T-cell (primary cell): ENCODE measurements around the gene CAPN1. TPM values are rescaled to one million over a fixed set of nuclear protein-coding genes. Genes with fewer than 3 reads are reported as not detected.

Experiments used
- ATAC-seq, 4 experiments: fragments of 200-7000 bp in 3 of 4; fragments of 150-1000 bp in 1 of 4; cut with Tn5 transposase; replicated peaks in 1 of 4; 1 replicate in 3 of 4; 2 replicates in 1 of 4; pipeline ENCODE4 v1.10.0; 2021; ENCODE audit warnings: moderate library complexity in 3 of 4, mild to moderate bottlenecking in 2 of 4, moderate number of reproducible peaks in 1 of 4
- CTCF ChIA-PET, 2 donors: fragments of 300-600 bp; sonication (Branson Sonifier 250); formaldehyde crosslinking; loops; one replicate each; lab custom pipeline; 2022; ENCODE audit warnings: antibody characterized with exemption in 2 of 2; lab: Charles Lee
- POLR2A ChIA-PET, 2 donors: fragments of 300-600 bp; sonication (Branson Sonifier 250); formaldehyde crosslinking; loops; one replicate each; lab custom pipeline; 2022; ENCODE audit warnings: antibody characterized with exemption in 2 of 2; lab: Charles Lee
- DNase-seq, 35 experiments: peaks; one replicate each; pipeline versions ENCODE4 v3.0.0 to v3.0.0-alpha.2; 2013 to 2023
- H3K27ac ChIP-seq: one replicate; pipeline ENCODE4 v1.5.1; 2013; ENCODE audit warnings: low read length
- H3K27me3 ChIP-seq, 2 experiments: replicated peaks in 1 of 2; 1 replicate in 1 of 2; 2 replicates in 1 of 2; pipeline versions ENCODE4 v1.6.1 to v1.7.0; 2013; ENCODE audit warnings: low read length in 1 of 2, mixed read lengths in 1 of 2; ENCODE audit not compliant: control insufficient read depth in 2 of 2, insufficient read depth in 2 of 2; ENCODE audit errors: extremely low read depth in 1 of 2
- H3K36me3 ChIP-seq, 2 donors: 1 replicate in 1 of 2; 2 replicates in 1 of 2; pipeline versions ENCODE4 v1.6.1 to v1.7.0; 2013; ENCODE audit warnings: low read length in 1 of 2; ENCODE audit not compliant: control insufficient read depth in 2 of 2, insufficient read depth in 1 of 2; ENCODE audit errors: extremely low read depth in 1 of 2
- H3K4me1 ChIP-seq, 2 experiments: 1 replicate in 1 of 2; 2 replicates in 1 of 2; pipeline versions ENCODE4 v1.6.1 to v1.7.0; 2013; ENCODE audit warnings: low read length in 2 of 2, mixed read lengths in 1 of 2; ENCODE audit not compliant: insufficient read depth in 2 of 2, control insufficient read depth in 1 of 2; ENCODE audit errors: extremely low read depth in 1 of 2
- H3K4me3 ChIP-seq, 2 donors: 1 replicate in 1 of 2; 2 replicates in 1 of 2; pipeline versions ENCODE4 v1.5.1 to v1.7.0; 2013; ENCODE audit warnings: mild to moderate bottlenecking in 2 of 2, low read length in 1 of 2, moderate library complexity in 1 of 2; ENCODE audit not compliant: control insufficient read depth in 1 of 2; ENCODE audit errors: extremely low read depth in 1 of 2
- H3K9me3 ChIP-seq: 2 replicates; pipeline ENCODE4 v1.7.0; 2013
- H3K27ac Mint-ChIP-seq, 2 donors: one replicate each; pipeline ENCODE4 v1.8.0; 2020 to 2021; ENCODE audit warnings: mild to moderate bottlenecking in 2 of 2, mixed read lengths in 2 of 2
- H3K27me3 Mint-ChIP-seq, 2 donors: one replicate each; pipeline ENCODE4 v1.8.0; 2021 to 2022; ENCODE audit warnings: mixed read lengths in 2 of 2
- H3K36me3 Mint-ChIP-seq: one replicate; pipeline ENCODE4 v1.8.0; 2021; ENCODE audit warnings: mixed read lengths
- H3K4me1 Mint-ChIP-seq, 3 donors: one replicate each; pipeline ENCODE4 v1.8.0; 2020 to 2022; ENCODE audit warnings: mixed read lengths in 3 of 3, mild to moderate bottlenecking in 1 of 3
- H3K4me3 Mint-ChIP-seq, 3 donors: one replicate each; pipeline ENCODE4 v1.8.0; 2020 to 2022; ENCODE audit warnings: mild to moderate bottlenecking in 3 of 3, mixed read lengths in 3 of 3, moderate library complexity in 3 of 3
- H3K9me3 Mint-ChIP-seq, 3 donors: one replicate each; pipeline ENCODE4 v1.8.0; 2020 to 2022; ENCODE audit warnings: mixed read lengths in 3 of 3
- WGBS: methylation state at CpG from one replicate; pipeline ENCODE4 v1.1.5; 2013; ENCODE audit warnings: missing lambda C conversion rate; ENCODE audit not compliant: insufficient coverage; 5-methylcytosine and 5-hydroxymethylcytosine counted together
- total RNA-seq, 35 experiments: library from RNA in 6 of 35; stranded (reverse) in 6 of 35; fragments of 120-200 nt in 1 of 35; gene quantifications; one replicate each; pipeline versions ENCODE4 v1.2.1 to v1.2.4 and lab custom pipeline; 2013 to 2026

The CAPN1 gene
- total RNA-seq, 5 donors from 2014 or later (not counting 1 experiment from before 2014, with no cell fraction given): 98.4 to 171 (median 143) TPM

DNA sequence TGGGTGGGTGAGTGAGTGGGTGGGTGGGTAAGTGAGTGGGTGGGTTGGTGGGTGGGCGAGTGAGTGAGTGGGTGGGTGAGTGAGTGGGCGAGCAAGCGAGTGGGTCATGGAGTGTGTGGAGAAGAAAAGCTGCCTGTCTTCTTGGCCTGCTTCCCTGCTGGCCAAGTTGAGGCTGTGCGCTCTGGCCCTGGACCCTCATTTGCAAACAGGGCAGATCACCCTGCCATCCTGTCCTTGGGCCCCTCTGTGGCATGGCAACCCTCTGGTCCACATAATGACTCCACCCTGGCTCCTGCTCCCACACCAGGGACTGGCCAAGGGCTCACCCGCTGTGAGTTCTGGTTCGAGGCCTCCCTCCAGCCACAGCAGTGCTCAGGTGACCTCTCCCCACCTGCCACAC, 35.1 kb downstream of the CAPN1 start:
- ChIA-PET CTCF (no interaction called here), POLR2A (no interaction called here)
- Mint-ChIP-seq H3K4me3 (no peak overlapping the region), H3K4me1 (peaks cover 15 to 34% (median 20%) of the 10 kb centered on the region in 3 donors), H3K27ac (no peak overlapping the region), H3K36me3 (no peaks in the 10 kb centered on the region), H3K27me3 (no peaks in the 10 kb centered on the region), H3K9me3 (no peaks in the 10 kb centered on the region)
- Histone ChIP-seq H3K27me3 (peaks cover 0 to 4% of the 10 kb centered on the region in 2 experiments), H3K36me3 (peaks cover 0 to under 1% of the 10 kb centered on the region in 2 donors), H3K4me1 (peaks cover 3 to 22% of the 10 kb centered on the region in 2 experiments), H3K27ac (no peak overlapping the region), H3K4me3 (no peak overlapping the region), H3K9me3 (no peaks in the 10 kb centered on the region)
- no peak for ATAC-seq
- WGBS: 81% methylated on average over 4 of the region's 6 CpGs
- no peak for DNase-seq

DNA sequence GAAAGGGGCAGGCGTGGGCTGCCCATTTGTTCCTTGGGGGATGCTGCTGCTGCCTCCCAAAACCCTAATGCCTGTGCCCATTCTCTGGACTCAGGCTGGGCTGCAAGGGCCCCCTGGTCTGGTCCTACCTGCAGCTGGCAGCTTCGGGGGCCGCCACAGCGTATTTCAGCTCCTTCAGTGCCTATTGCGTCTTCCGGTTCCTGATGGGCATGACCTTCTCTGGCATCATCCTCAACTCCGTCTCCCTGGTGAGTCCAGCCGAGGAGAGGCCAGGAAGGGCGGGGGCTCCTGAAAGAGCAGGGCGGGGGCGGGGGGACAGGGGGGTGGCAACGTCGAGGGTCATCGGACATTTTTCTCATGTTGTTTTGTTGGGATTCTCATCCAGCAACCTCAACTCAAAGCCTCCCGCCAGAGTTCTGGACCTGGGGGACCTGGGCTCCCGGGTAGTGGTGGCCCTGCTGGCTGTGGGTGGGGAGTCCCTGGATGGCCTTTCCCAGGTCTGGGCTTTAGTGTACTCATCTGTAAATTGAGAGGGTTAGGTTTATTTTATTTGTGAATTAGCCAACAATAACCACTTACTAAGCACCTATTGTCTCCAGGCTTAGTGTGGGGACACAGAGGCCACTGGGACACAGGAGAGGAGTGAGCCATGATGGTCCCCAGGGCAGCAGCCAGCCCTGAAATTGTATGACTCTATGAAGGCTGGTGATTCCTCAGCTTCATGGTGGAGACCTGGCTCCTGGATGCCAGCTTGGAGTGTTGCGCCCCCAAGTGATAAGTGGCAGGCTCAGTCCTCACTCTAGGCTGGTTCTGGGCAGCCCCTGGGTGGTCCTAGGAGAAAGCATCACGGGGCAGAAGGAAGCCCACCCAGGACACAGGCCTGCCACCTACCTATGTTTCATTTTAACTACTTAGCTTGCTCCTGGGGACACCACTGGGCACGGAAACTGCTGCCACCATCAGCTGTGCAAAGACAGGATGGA, 36.0 kb downstream of the CAPN1 start:
- Histone ChIP-seq H3K4me3 (no peak overlapping the region), H3K27ac (no peak overlapping the region), H3K4me1 (peaks cover 3 to 22% of the 10 kb centered on the region in 2 experiments), H3K9me3 (no peaks in the 10 kb centered on the region), H3K36me3 (no peaks in the 10 kb centered on the region), H3K27me3 (peaks cover 0 to 8% of the 10 kb centered on the region in 2 experiments)
- H3K27ac Mint-ChIP-seq: no peak overlapping the region
- no peak for ATAC-seq
- no peaks in the 10 kb centered on the region for H3K27me3 Mint-ChIP-seq
- ChIA-PET POLR2A (no interaction called here), CTCF (no interaction called here)
- DNase-seq: no peak
- no peaks in the 10 kb centered on the region for H3K9me3 Mint-ChIP-seq
- no peaks in the 10 kb centered on the region for H3K36me3 Mint-ChIP-seq
- H3K4me1 Mint-ChIP-seq: peaks cover 15 to 35% (median 20%) of the 10 kb centered on the region in 3 donors
- 92% methylated on average over 9 of the region's 19 CpGs for WGBS
- H3K4me3 Mint-ChIP-seq: no peak overlapping the region

DNA sequence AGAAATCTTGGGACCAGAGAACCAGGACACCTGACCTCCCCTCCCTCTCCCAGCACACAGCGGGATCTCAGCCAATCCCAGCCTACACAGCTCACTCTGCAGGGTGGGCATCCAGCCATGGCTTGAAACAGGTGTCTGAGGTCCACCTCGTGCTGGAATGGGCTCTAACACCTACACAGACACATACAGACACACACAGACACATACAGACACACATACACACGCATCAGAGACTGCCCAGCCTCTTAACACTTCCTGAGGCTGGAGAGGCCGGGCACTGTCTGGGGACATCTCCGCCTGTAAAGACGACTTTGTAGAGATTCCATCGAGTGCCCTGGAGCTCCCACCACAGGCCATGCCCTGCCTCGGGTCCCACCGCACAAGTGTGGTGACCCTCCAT, 36.7 kb downstream of the CAPN1 start:
- H3K4me1 ChIP-seq: peaks cover 3 to 18% of the 10 kb centered on the region in 2 experiments
- H3K36me3 Mint-ChIP-seq: no peaks in the 10 kb centered on the region
- ChIA-PET POLR2A (no interaction called here), CTCF (no interaction called here)
- peaks cover 1 to 2% of the 10 kb centered on the region in 2 donors for H3K27me3 Mint-ChIP-seq
- ATAC-seq (no peak), DNase-seq (no peak)
- no peak overlapping the region for H3K27ac ChIP-seq
- H3K4me1 Mint-ChIP-seq: peaks cover 8 to 29% (median 16%) of the 10 kb centered on the region in 3 donors
- peaks cover 0 to 11% of the 10 kb centered on the region in 2 experiments for H3K27me3 ChIP-seq
- H3K4me3 Mint-ChIP-seq: no peak overlapping the region
- no peak overlapping the region for H3K27ac Mint-ChIP-seq
- 91% methylated on average over 8 of the region's 9 CpGs for WGBS
- no peak overlapping the region for H3K4me3 ChIP-seq
- no peaks in the 10 kb centered on the region for H3K36me3 ChIP-seq
- no peaks in the 10 kb centered on the region for H3K9me3 ChIP-seq
- no peaks in the 10 kb centered on the region for H3K9me3 Mint-ChIP-seq

DNA sequence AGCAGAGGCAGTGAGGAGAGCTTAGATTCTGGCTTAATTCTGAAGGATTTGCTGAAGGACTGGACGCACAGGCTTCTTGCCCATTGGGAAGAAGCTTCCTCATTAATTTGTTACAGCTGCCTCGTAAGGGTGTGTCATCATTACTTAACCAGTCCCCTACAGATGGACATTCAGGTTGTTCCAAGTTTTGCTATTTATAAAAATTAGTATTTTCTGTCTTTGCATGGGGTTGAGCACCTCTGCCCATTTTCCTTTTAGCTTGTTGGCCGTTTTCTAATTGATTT, 38.1 kb downstream of the CAPN1 start:
- H3K9me3 ChIP-seq: no peaks in the 10 kb centered on the region
- Mint-ChIP-seq H3K36me3 (no peaks in the 10 kb centered on the region), H3K4me3 (no peak overlapping the region), H3K9me3 (no peaks in the 10 kb centered on the region), H3K4me1 (peaks cover 7 to 20% (median 9%) of the 10 kb centered on the region in 3 donors), H3K27ac (no peak overlapping the region), H3K27me3 (peaks cover 3 to 9% of the 10 kb centered on the region in 2 donors)
- H3K36me3 ChIP-seq: no peaks in the 10 kb centered on the region
- WGBS: no CpG with 5 or more reads among the region's 3 CpGs
- peaks cover 3 to 5% of the 10 kb centered on the region in 2 experiments for H3K4me1 ChIP-seq
- peaks cover 0 to 14% of the 10 kb centered on the region in 2 experiments for H3K27me3 ChIP-seq
- ChIA-PET POLR2A (interaction anchor here in 1 of 2 donors (0.7 kb wide), 1 partner anchor 271 kb away, joined by 5 read pairs; no protein-coding TSS in a partner anchor), CTCF (no interaction called here)
- no peak overlapping the region for H3K4me3 ChIP-seq
- DNase-seq (no peak), ATAC-seq (no peak)
- H3K27ac ChIP-seq: no peak overlapping the region

DNA sequence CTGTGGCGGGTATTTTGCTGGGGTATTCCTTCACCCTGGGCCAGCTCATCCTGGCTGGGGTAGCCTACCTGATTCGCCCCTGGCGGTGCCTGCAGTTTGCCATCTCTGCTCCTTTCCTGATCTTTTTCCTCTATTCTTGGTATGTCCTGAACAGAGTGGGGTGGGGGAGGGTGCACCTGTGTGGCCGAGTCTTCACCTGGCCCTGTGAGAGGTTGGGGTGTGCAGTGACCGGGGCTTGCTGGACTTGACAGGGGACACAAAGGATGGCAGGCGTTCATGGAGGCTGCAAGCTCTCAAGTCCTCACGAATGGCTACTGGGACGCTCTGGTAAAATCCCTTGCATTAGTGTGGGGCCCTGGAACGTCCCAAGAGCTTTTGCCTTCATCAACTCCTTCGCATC, 39.3 kb downstream of the CAPN1 start:
- no peak for ATAC-seq
- no peaks in the 10 kb centered on the region for H3K9me3 Mint-ChIP-seq
- H3K4me1 ChIP-seq: peaks cover 3 to 15% of the 10 kb centered on the region in 2 experiments
- H3K27me3 ChIP-seq: peaks cover 0 to 26% of the 10 kb centered on the region in 2 experiments
- no peaks in the 10 kb centered on the region for H3K36me3 Mint-ChIP-seq
- WGBS: 100% methylated on average over 1 of the region's 10 CpGs
- DNase-seq: no peak
- H3K4me3 ChIP-seq: no peak overlapping the region
- H3K27ac Mint-ChIP-seq: no peak overlapping the region
- ChIA-PET CTCF (interaction anchor here (0.6 to 0.7 kb wide), 3 partner anchors 62 to 824 kb away, joined by 3 to 14 read pairs (median 3); no protein-coding TSS in a partner anchor), POLR2A (no interaction called here)
- peaks cover 6 to 21% (median 15%) of the 10 kb centered on the region in 3 donors for H3K4me1 Mint-ChIP-seq
- peaks cover 6 to 19% of the 10 kb centered on the region in 2 donors for H3K27me3 Mint-ChIP-seq
- no peaks in the 10 kb centered on the region for H3K36me3 ChIP-seq
- H3K27ac ChIP-seq: no peak overlapping the region
- H3K9me3 ChIP-seq: no peaks in the 10 kb centered on the region
- H3K4me3 Mint-ChIP-seq: no peak overlapping the region

DNA sequence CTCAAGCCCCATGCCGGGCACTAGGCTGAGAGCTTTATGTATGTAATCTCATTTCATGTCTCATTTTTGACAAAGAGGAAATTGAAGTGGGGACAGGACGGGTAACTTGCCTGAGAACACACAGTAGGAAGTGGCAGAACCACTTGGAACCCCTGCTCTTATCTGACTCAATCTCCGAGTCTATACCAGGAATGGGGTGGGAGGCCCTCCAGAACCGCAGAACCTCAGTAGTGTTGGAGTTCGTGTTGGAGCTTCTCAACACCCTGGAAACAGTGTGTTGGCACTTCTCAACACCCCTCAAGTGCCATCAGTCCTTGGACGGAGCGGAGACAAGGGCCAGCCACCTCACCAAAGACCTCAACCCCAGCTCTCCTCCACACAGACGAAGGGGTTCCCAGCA, 41.3 kb downstream of the CAPN1 start:
- Histone ChIP-seq H3K36me3 (no peaks in the 10 kb centered on the region), H3K9me3 (no peaks in the 10 kb centered on the region), H3K27ac (no peak overlapping the region), H3K4me1 (peaks cover 3 to 17% of the 10 kb centered on the region in 2 experiments), H3K27me3 (peaks cover 0 to 29% of the 10 kb centered on the region in 2 experiments), H3K4me3 (no peak overlapping the region)
- DNase-seq (no peak), ATAC-seq (no peak)
- Mint-ChIP-seq H3K36me3 (no peaks in the 10 kb centered on the region), H3K4me3 (no peak overlapping the region), H3K27ac (no peak overlapping the region), H3K27me3 (peaks cover 14 to 30% of the 10 kb centered on the region in 2 donors), H3K9me3 (no peaks in the 10 kb centered on the region), H3K4me1 (peaks cover 9 to 23% (median 18%) of the 10 kb centered on the region in 3 donors)
- 63% methylated on average over 5 of the region's 8 CpGs for WGBS
- ChIA-PET CTCF (no interaction called here), POLR2A (no interaction called here)
